ENCODE measurements around the gene FGF18.

- TF ChIP-seq CTCF (conservative IDR thresholded peaks at IDR 0.05) (no peak), EZH2 (IDR thresholded peaks at IDR 0.05; ENCODE audit: low read depth) (no peak)
Measured at GRCh38 chr5:171457208-171457981, 37.9 kb downstream of the FGF18 start.
